ENCODE data around the gene EIF3A.

DNA sequence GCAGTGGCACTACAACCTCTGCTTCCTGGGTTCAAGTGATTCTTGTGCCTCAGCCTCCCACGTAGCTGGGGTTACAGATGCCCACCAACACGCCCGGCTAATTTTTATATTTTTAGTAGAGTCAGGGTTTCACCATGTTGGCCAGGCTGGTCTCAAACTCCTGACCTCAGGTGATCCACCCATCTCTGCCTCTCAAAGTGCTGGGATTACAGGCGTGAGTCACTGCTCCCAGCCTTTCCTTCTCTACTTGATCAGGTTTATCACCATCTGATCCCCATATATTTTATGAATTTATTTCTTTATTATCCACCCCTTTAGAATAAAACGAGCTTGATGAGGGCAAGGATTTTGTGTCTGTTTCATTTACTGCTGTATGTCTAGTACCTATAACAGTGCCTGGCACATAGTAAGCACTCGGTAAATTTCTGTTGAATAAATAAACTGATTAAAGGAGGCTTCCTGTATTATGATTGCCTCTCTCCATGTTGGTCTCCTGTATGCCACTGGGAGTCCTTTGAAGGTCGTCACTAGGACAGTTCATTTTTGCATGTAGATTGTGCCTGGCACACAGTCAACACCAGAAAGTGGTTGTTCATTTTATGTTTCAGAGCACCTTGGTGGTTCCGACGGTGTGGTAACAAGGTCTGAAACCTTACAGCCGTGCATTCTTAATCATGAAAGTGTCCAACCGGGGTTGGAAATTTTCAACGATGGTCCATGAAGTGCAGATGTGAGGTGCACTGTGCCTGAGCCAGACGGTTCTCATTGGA, 9.6 kb upstream of the EIF3A start:
- TF ChIP-seq, protein P1, sequence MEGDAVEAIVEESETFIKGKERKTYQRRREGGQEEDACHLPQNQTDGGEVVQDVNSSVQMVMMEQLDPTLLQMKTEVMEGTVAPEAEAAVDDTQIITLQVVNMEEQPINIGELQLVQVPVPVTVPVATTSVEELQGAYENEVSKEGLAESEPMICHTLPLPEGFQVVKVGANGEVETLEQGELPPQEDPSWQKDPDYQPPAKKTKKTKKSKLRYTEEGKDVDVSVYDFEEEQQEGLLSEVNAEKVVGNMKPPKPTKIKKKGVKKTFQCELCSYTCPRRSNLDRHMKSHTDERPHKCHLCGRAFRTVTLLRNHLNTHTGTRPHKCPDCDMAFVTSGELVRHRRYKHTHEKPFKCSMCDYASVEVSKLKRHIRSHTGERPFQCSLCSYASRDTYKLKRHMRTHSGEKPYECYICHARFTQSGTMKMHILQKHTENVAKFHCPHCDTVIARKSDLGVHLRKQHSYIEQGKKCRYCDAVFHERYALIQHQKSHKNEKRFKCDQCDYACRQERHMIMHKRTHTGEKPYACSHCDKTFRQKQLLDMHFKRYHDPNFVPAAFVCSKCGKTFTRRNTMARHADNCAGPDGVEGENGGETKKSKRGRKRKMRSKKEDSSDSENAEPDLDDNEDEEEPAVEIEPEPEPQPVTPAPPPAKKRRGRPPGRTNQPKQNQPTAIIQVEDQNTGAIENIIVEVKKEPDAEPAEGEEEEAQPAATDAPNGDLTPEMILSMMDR (IDR thresholded peaks at IDR 0.05) = no peak
- no peak for TF ChIP-seq EP300 (IDR thresholded peaks at IDR 0.05)
- no peak for TF ChIP-seq POLR2AphosphoS5 (IDR thresholded peaks at IDR 0.05)

All from esophagus muscularis mucosa (tissue), 4 donors.